ENCODE measurements around the gene FSTL4.

Gene FSTL4

DNA sequence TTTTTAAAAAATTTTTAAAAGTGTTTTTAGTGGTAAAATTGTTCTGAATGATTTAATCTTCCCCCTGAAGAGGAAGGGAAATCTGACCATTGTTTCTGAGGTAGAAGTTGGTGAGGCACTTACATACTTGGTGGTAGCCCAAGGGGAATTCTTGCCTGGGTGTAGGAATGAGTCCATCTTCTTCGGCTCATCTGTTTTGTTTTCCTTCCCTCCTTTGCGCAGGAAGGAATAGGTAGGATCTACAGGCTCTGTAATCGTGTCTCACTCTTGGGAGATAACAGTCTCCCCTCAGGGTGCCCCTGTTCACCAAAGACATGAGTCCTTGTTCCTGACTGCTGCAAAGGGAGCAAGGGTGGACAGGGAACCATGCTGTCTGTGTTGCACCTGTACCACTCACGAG lies 422.5 kb downstream of the FSTL4 start:
- TF ChIP-seq, protein P1, sequence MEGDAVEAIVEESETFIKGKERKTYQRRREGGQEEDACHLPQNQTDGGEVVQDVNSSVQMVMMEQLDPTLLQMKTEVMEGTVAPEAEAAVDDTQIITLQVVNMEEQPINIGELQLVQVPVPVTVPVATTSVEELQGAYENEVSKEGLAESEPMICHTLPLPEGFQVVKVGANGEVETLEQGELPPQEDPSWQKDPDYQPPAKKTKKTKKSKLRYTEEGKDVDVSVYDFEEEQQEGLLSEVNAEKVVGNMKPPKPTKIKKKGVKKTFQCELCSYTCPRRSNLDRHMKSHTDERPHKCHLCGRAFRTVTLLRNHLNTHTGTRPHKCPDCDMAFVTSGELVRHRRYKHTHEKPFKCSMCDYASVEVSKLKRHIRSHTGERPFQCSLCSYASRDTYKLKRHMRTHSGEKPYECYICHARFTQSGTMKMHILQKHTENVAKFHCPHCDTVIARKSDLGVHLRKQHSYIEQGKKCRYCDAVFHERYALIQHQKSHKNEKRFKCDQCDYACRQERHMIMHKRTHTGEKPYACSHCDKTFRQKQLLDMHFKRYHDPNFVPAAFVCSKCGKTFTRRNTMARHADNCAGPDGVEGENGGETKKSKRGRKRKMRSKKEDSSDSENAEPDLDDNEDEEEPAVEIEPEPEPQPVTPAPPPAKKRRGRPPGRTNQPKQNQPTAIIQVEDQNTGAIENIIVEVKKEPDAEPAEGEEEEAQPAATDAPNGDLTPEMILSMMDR (IDR thresholded peaks at IDR 0.05) = no peak

DNA sequence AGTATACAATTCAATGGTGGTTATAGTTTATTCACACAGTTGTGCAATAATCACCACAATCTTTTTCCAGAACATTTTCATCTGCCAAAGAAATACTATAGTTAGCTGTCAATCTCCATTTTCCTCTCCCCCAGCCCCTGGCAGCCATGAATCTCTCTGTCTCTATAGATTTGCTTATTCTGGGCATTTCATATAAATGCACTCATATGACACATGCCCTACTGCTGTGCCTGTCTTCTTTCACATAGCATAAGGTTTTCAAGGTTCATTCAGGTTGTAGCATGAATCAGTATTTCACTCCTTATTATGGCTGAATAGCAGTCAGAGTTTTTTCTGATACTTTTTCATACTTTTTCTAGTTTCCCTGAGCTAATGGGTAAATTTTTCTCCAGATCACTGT lies 432.9 kb downstream of the FSTL4 start:
- TF ChIP-seq, protein P1 (IDR thresholded peaks at IDR 0.05) = no peak

DNA sequence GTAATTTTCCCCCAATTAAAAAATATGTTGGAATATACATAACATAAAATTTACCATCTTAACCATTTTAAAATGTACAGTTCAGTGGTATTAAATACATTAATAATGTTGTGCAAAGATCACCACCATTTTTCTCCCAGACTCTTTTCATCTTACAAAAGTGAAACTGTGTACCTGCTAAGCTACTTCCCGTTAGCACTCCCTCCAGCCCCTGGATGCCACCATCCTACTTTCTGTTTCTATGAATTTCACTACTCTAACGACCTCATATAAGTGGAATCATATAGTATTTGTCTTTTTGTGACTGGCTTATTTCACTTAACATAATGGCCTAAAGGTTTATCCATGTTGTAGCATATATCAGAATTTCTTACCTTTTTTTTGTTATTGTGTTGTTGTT lies 447.6 kb downstream of the FSTL4 start:
- TF ChIP-seq, protein P1 (IDR thresholded peaks at IDR 0.05) = no peak

DNA sequence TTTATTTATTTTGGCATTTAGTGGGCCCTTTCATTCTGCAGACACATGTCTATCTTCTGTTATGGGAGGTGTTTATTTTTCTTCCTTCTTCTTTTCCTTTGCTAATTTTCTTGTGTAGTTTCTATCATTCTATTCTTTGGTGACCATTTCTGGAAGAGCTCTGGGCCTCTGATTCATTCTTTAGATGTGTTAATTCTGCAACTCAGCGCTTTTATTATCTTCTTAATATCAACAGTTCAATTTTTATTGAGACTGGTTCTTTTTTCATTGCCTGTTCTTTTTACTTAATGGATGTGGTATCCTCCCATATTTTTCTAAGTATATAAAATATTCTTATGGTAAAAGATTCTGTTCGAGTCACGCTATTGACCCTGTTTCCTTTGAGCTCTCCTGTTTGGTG lies 448.5 kb downstream of the FSTL4 start:
- TF ChIP-seq, protein P1 (IDR thresholded peaks at IDR 0.05) = no peak

DNA sequence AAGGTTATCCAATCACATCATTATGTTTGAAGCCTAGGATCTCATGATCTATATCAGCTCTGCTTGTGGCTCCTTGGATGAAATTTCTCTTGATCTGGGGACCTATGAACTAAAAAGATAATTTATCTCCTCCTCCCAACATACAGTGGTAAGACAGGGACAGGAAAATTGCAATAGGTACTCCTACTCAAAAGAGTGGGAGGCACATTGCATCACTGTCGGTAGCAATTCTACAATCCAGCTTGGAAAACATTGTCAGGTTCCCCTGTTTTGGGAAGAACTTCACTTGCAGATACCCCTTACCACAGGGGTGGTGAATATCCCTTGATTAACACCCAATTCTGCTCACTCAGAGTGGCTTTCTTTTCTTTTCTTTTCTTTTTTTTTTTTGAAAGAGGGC lies 452.8 kb downstream of the FSTL4 start:
- TF ChIP-seq, protein P1 (IDR thresholded peaks at IDR 0.05) = no peak

DNA sequence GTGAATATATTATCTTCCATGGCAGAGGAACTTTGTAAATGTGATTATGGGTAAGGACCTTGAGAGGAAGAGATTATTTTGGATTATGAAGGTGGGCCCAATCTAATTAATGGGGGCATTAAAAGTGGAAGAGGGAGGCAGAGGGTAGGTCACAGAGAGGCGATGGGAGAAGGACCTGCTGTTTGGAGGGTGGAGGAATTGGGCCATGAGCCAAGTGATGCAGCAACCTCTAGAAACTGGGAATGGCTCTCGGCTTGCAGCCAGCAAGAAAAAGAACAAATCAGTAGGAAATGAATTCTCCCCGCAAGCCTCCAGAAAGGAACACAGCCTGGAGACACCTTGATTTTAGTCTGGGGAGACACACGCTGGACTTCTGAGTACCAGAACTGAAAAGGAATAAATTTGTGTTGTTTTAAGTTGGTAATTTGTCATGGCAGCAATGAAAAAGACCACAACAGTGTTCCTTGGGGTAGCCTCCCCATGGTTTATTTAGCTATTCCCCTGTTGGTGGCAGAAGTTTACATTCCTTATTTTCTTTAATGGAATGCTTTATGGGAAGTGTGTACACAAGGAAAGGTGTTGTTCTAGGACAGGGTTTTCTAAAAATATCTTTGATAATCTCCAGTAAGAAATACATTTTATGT lies 456.9 kb downstream of the FSTL4 start:
- TF ChIP-seq, protein P1 (IDR thresholded peaks at IDR 0.05) = no peak

DNA sequence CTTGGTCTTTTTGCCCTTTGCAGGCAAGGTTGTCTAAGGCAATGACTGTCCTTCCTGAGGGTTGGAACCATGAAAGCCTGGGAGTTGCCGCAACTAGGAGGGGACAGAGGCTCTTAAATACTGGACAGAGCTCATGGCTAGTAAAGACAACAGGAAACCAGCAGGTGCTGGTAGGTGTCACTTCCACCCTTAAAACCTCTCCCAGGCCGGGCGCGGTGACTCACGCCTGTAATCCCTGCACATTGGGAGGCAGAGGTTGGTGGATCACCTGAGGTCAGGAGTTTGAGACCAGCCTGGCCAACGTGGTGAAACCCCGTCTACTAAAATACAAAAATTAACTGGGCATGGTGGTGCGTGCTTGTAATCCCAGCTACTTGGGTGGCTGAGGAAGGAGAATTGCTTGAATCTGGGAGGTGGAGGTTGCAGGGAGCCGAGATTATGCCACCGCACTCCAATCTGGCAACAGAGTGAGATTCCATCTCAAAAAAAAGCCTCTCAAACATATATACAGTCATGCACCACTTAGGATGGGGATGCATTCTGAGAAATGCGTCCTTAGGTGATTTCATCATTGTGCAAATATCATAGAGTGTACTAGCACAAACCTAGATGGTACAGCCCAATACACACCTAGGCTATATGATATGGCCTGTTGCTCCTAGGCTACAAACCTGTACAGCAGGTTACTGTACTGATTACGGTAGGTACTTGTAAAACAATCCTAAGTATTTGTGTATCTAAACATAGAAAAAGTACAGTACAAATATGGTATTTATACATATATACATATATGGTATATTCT lies 457.9 kb downstream of the FSTL4 start:
- TF ChIP-seq, protein P1 (IDR thresholded peaks at IDR 0.05) = no peak

All from LNCAP (cell line).